Measurements from ENCODE around the gene FHIT. TPM values are rescaled to one million over a fixed set of nuclear protein-coding genes. Genes with fewer than 3 reads are reported as not detected.

The FHIT gene
- total RNA-seq, 1 experiment from 2014 or later = 9.8 TPM

- CTCF ChIA-PET = no interaction called here
Measured at GRCh38 chr3:59904296-59904695, 1347.0 kb downstream of the FHIT start.

DNA sequence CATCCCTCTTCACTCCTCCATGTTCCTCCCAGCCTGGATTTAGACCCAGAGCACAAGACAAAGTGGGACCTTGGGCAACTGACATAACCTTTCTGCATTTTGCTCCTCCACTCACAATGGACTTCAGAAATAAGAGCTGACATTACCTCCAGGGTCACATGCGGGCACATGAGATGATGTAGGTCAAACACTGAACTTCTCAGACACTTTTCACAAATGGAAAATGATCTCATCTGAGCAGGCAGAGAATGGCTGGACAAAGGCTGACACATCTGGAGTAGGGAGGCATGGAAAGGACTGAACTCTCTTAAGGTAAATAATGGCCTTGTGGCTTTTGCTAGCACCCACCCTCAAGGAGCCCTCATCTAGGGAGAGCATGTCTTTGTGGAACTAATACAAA, 1352.2 kb downstream of the FHIT start:
- CTCF ChIA-PET = no interaction called here
- POLR2A ChIA-PET (ENCODE audit: unreplicated experiment) = no interaction called here
- no peak overlapping the region for H3K4me2 ChIP-seq
- TF ChIP-seq EZH2 (IDR thresholded peaks at IDR 0.05; ENCODE audit: low read depth) (no peak), CTCF (conservative IDR thresholded peaks at IDR 0.05) (no peak)
- intact Hi-C loops (cut with micrococcal nuclease; ENCODE audit: unreplicated experiment) = no loop called here
- no peaks in the 10 kb centered on the region for H3K36me3 ChIP-seq (ENCODE audit: low read depth)
- H4K20me1 ChIP-seq (ENCODE audit: insufficient read depth) = no peaks in the 10 kb centered on the region
- no peaks in the 10 kb centered on the region for H3F3A ChIP-seq (ENCODE audit: insufficient read depth, low read depth)
- H2AFZ ChIP-seq = no peak overlapping the region
- no TSS peak for BruUV-seq (replicated peaks)
- no peak overlapping the region for H3K27ac ChIP-seq
- H3K9me2 ChIP-seq (ENCODE audit: insufficient read depth) = no peaks in the 10 kb centered on the region
- no peak for DNase-seq
- no peaks in the 10 kb centered on the region for H3K27me3 ChIP-seq (ENCODE audit: insufficient read depth, low read depth)
- no peaks in the 10 kb centered on the region for H3K79me2 ChIP-seq (ENCODE audit: low read depth)
- no peaks in the 10 kb centered on the region for H3K4me1 ChIP-seq (replicated peaks; ENCODE audit: insufficient read depth)
- no peak overlapping the region for H3K4me3 ChIP-seq
- H3K9me3 ChIP-seq (ENCODE audit: insufficient read depth, low read depth) = no peaks in the 10 kb centered on the region

More at GRCh38 chr3:59904296-59904695, 1347.0 kb downstream of the FHIT start:
- intact Hi-C loops (cut with micrococcal nuclease; ENCODE audit: unreplicated experiment) = no loop called here
- Histone ChIP-seq H3K9me2 (ENCODE audit: insufficient read depth) (no peaks in the 10 kb centered on the region), H2AFZ (no peak overlapping the region), H3K4me3 (no peak overlapping the region), H4K20me1 (ENCODE audit: insufficient read depth) (no peaks in the 10 kb centered on the region), H3K79me2 (ENCODE audit: low read depth) (no peaks in the 10 kb centered on the region), H3K9me3 (ENCODE audit: insufficient read depth, low read depth) (no peaks in the 10 kb centered on the region; the same call in 1 of the 2 replicates), H3F3A (ENCODE audit: insufficient read depth, low read depth) (no peaks in the 10 kb centered on the region), H3K27ac (no peak overlapping the region), H3K4me1 (replicated peaks; ENCODE audit: insufficient read depth) (no peaks in the 10 kb centered on the region), H3K36me3 (ENCODE audit: low read depth) (no peaks in the 10 kb centered on the region), H3K4me2 (no peak overlapping the region), H3K27me3 (ENCODE audit: insufficient read depth, low read depth) (no peaks in the 10 kb centered on the region)
- no TSS peak for BruUV-seq (replicated peaks)
- no peak for DNase-seq
- TF ChIP-seq EZH2 (IDR thresholded peaks at IDR 0.05; ENCODE audit: low read depth) (no peak), CTCF (conservative IDR thresholded peaks at IDR 0.05) (no peak)
- POLR2A ChIA-PET (ENCODE audit: unreplicated experiment) = no interaction called here

DNA sequence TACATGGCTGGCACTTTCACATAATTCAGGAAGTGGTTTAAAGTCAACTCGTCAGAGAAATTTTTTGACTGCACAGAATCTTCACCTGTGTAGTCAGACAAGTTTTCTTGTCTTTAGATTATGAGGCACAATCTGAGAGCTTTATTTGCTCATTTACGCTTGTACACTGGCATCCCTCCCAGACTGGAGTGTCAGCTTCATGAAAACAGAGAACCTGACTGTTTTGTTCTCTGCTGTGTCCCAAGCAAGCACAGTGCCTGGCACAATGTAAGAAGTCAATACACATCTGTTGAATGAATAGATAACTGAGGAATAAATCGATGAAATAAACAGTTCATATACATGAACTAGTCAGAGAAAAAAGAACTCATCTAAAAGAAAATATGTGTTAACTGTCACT, 1355.3 kb downstream of the FHIT start:
- Histone ChIP-seq H3F3A (ENCODE audit: insufficient read depth, low read depth) (no peaks in the 10 kb centered on the region), H2AFZ (no peak overlapping the region), H3K36me3 (ENCODE audit: low read depth) (no peaks in the 10 kb centered on the region), H3K4me1 (replicated peaks; ENCODE audit: insufficient read depth) (no peaks in the 10 kb centered on the region), H3K4me3 (no peak overlapping the region), H3K9me3 (ENCODE audit: insufficient read depth, low read depth) (no peaks in the 10 kb centered on the region), H3K9me2 (ENCODE audit: insufficient read depth) (no peaks in the 10 kb centered on the region), H3K4me2 (no peak overlapping the region), H3K27ac (no peak overlapping the region), H4K20me1 (ENCODE audit: insufficient read depth) (no peaks in the 10 kb centered on the region), H3K79me2 (ENCODE audit: low read depth) (no peaks in the 10 kb centered on the region), H3K27me3 (ENCODE audit: insufficient read depth, low read depth) (0 out of 2 replicates have a peak, but pooled peaks cover 3% of the 10 kb centered on the region)
- no peak for DNase-seq
- TF ChIP-seq CTCF (conservative IDR thresholded peaks at IDR 0.05) (no peak), EZH2 (IDR thresholded peaks at IDR 0.05; ENCODE audit: low read depth) (no peak)
- POLR2A ChIA-PET (ENCODE audit: unreplicated experiment) = no interaction called here
- CTCF ChIA-PET = no interaction called here
- intact Hi-C loops (cut with micrococcal nuclease; ENCODE audit: unreplicated experiment) = no loop called here
- BruUV-seq (replicated peaks) = no TSS peak

Measured in PC-9 (cell line).